HL-60/S4 treated with retinoic acid at 250 ng/mL for 4 days and 3 days (cell line): ENCODE results near the gene LYPD6B.

Experiments
- in situ Hi-C: fragments of 300-500 bp; cut with MboI; formaldehyde crosslinking; loops from 2 replicates; pipeline ENCODE4 v1.7.0; 2022; ENCODE audit warnings: low sequenced_read_pairs

The LYPD6B gene

GRCh38 chr2:149068225-149068995, 29.9 kb downstream of the LYPD6B start:
- in situ Hi-C loops = no loop called here

- in situ Hi-C loops = no loop called here
Observed at GRCh38 chr2:149068996-149069888, 30.7 kb downstream of the LYPD6B start.

- in situ Hi-C loops = no loop called here
Observed at GRCh38 chr2:149070681-149071320, 32.3 kb downstream of the LYPD6B start.

- in situ Hi-C loops = no loop called here
Observed at GRCh38 chr2:149075105-149075504, 36.6 kb downstream of the LYPD6B start.

- in situ Hi-C loops = no loop called here
Observed at GRCh38 chr2:149075853-149076252, 37.4 kb downstream of the LYPD6B start.

GRCh38 chr2:149076863-149077412, 38.4 kb downstream of the LYPD6B start:
- in situ Hi-C loops = no loop called here

GRCh38 chr2:149077861-149078260, 39.4 kb downstream of the LYPD6B start:
- in situ Hi-C loops = no loop called here

- in situ Hi-C loops = no loop called here
Observed at GRCh38 chr2:149080099-149080498, 41.6 kb downstream of the LYPD6B start.

- in situ Hi-C loops = no loop called here
Observed at GRCh38 chr2:149080971-149081370, 42.5 kb downstream of the LYPD6B start.

- in situ Hi-C loops = no loop called here
Observed at GRCh38 chr2:149082079-149082478, 43.6 kb downstream of the LYPD6B start.

- in situ Hi-C loops = no loop called here
Observed at GRCh38 chr2:149082735-149083134, 44.2 kb downstream of the LYPD6B start.

GRCh38 chr2:149084924-149085795, 46.7 kb downstream of the LYPD6B start:
- in situ Hi-C loops = no loop called here

- in situ Hi-C loops = no loop called here
Observed at GRCh38 chr2:149087751-149088150, 49.3 kb downstream of the LYPD6B start.

- in situ Hi-C loops = no loop called here
Observed at GRCh38 chr2:149089068-149089467, 50.6 kb downstream of the LYPD6B start.

- in situ Hi-C loops = no loop called here
Observed at GRCh38 chr2:149090706-149091105, 52.2 kb downstream of the LYPD6B start.

- in situ Hi-C loops = no loop called here
Observed at GRCh38 chr2:149093579-149093978, 55.1 kb downstream of the LYPD6B start.

GRCh38 chr2:149094217-149095015, 55.9 kb downstream of the LYPD6B start:
- in situ Hi-C loops = no loop called here

- in situ Hi-C loops = no loop called here
Observed at GRCh38 chr2:149098701-149099100, 60.2 kb downstream of the LYPD6B start.

GRCh38 chr2:149099298-149099697, 60.8 kb downstream of the LYPD6B start:
- in situ Hi-C loops = no loop called here
